B cell (primary cell): Measurements from ENCODE around the gene MAPK8IP2. TPM values are rescaled to one million over a fixed set of nuclear protein-coding genes. Genes with fewer than 3 reads are reported as not detected.

Source experiments
- ATAC-seq: fragments of 200-7000 bp; cut with Tn5 transposase; one replicate; pipeline ENCODE4 v1.10.0; 2021; ENCODE audit warnings: low read depth, mild to moderate bottlenecking, moderate number of reproducible peaks, moderate library complexity
- CTCF ChIA-PET: fragments of 350-600 bp; sonication (Branson Sonifier 250); formaldehyde crosslinking; loops from one replicate; lab custom pipeline; 2021; ENCODE audit warnings: antibody characterized with exemption, inconsistent platforms; lab: Charles Lee
- POLR2A ChIA-PET: fragments of 350-600 bp; sonication (Branson Sonifier 250); formaldehyde crosslinking; loops from one replicate; lab custom pipeline; 2021; ENCODE audit warnings: antibody characterized with exemption; lab: Charles Lee
- DNase-seq: peaks from one replicate; pipeline ENCODE4 v3.0.0; 2013
- H2AFZ ChIP-seq: 2 replicates; pipeline ENCODE4 v1.6.1; 2012; ENCODE audit warnings: mild to moderate bottlenecking, low read depth, low read length; ENCODE audit not compliant: insufficient read depth, poor library complexity, severe bottlenecking
- H3K27ac ChIP-seq, 2 donors: 1 replicate in 1 of 2; 2 replicates in 1 of 2; pipeline ENCODE4 v1.5.1; 2012 to 2013; ENCODE audit warnings: low read length in 2 of 2, mild to moderate bottlenecking in 2 of 2, moderate library complexity in 1 of 2
- H3K27me3 ChIP-seq, 4 experiments: fragments of 200-600 bp in 1 of 4; sonication (generic) in 1 of 4; replicated peaks in 1 of 4; 1 replicate in 2 of 4; 2 replicates in 2 of 4; pipeline versions ENCODE4 v1.6.1 to v1.7.0; 2013 to 2016; ENCODE audit warnings: low read length in 3 of 4, mild to moderate bottlenecking in 2 of 4, mixed read lengths in 1 of 4, moderate library complexity in 1 of 4; ENCODE audit not compliant: insufficient read depth in 4 of 4, control insufficient read depth in 3 of 4; ENCODE audit errors: control extremely low read depth in 1 of 4
- H3K36me3 ChIP-seq, 2 experiments: replicated peaks in 1 of 2; 1 replicate in 1 of 2; 2 replicates in 1 of 2; pipeline versions ENCODE4 v1.6.1 to v1.7.1; 2013; ENCODE audit warnings: low read length in 1 of 2; ENCODE audit not compliant: insufficient read depth in 2 of 2, control insufficient read depth in 1 of 2; ENCODE audit errors: control extremely low read depth in 1 of 2, extremely low read depth in 1 of 2
- H3K4me1 ChIP-seq, 2 donors: fragments of 200-600 bp in 1 of 2; sonication (generic) in 1 of 2; 1 replicate in 1 of 2; 2 replicates in 1 of 2; pipeline versions ENCODE4 v1.5.1 to v1.6.1; 2013 to 2017; ENCODE audit warnings: low read length in 2 of 2; ENCODE audit not compliant: control insufficient read depth in 2 of 2, insufficient read depth in 2 of 2
- H3K4me2 ChIP-seq: replicated peaks from 2 replicates; pipeline ENCODE3; 2012; ENCODE audit warnings: mild to moderate bottlenecking, low read depth, low read length; ENCODE audit not compliant: poor library complexity, severe bottlenecking
- H3K4me3 ChIP-seq, 5 experiments: fragments of 200-600 bp in 1 of 5; sonication (generic) in 1 of 5; 1 replicate in 3 of 5; 2 replicates in 2 of 5; pipeline versions ENCODE4 v1.5.1 to v1.7.0; 2011 to 2016; ENCODE audit warnings: low read length in 4 of 5, mild to moderate bottlenecking in 4 of 5, low read depth in 2 of 5, control low read depth in 1 of 5, moderate library complexity in 1 of 5; ENCODE audit not compliant: insufficient read depth in 1 of 5; ENCODE audit errors: control extremely low read depth in 1 of 5, extremely low read depth in 1 of 5
- H3K79me2 ChIP-seq: fragments of 200-600 bp; sonication (generic); one replicate; pipeline ENCODE4 v1.6.0; 2016; ENCODE audit warnings: low read length; ENCODE audit not compliant: control insufficient read depth, insufficient read depth
- H3K9ac ChIP-seq: fragments of 200-600 bp; sonication (generic); 2 replicates; pipeline ENCODE4 v1.6.1; 2017; ENCODE audit warnings: mild to moderate bottlenecking, low read length, moderate library complexity
- H3K9me3 ChIP-seq, 3 donors: one replicate each; pipeline versions ENCODE4 v1.6.1 to v1.7.1; 2013; ENCODE audit warnings: low read length in 2 of 3; ENCODE audit not compliant: control insufficient read depth in 2 of 3, insufficient read depth in 1 of 3; ENCODE audit errors: control extremely low read depth in 1 of 3
- H4K20me1 ChIP-seq: 2 replicates; pipeline ENCODE4 v1.6.0; 2012; ENCODE audit warnings: mild to moderate bottlenecking, low read length; ENCODE audit not compliant: insufficient read depth, control insufficient read depth, poor library complexity, severe bottlenecking
- H3K27ac Mint-ChIP-seq: one replicate; pipeline ENCODE4 v1.8.0; 2021; ENCODE audit warnings: mixed read lengths
- H3K27me3 Mint-ChIP-seq: one replicate; pipeline ENCODE4 v1.8.0; 2021; ENCODE audit warnings: mixed read lengths
- H3K4me1 Mint-ChIP-seq: one replicate; pipeline ENCODE4 v1.8.0; 2021; ENCODE audit warnings: mixed read lengths
- H3K4me3 Mint-ChIP-seq: one replicate; pipeline ENCODE4 v1.8.0; 2021; ENCODE audit warnings: mixed read lengths
- H3K9me3 Mint-ChIP-seq: one replicate; pipeline ENCODE4 v1.8.0; 2022; ENCODE audit warnings: mixed read lengths; ENCODE audit not compliant: insufficient read depth
- CTCF ChIP-seq: fragments of 200-600 bp; IDR thresholded peaks from one replicate; pipeline ENCODE4 v1.8.0; 2022; ENCODE audit warnings: antibody characterized with exemption, mild to moderate bottlenecking
- EZH2 ChIP-seq: IDR thresholded peaks from 2 replicates; pipeline ENCODE4 v1.6.1; 2012; ENCODE audit warnings: borderline replicate concordance, low read depth, mild to moderate bottlenecking, moderate library complexity, low read length; ENCODE audit not compliant: insufficient read depth, poor library complexity, severe bottlenecking
- WGBS: methylation state at CpG from one replicate; pipeline ENCODE4 v1.1.5; 2013; ENCODE audit warnings: missing lambda C conversion rate; ENCODE audit not compliant: insufficient coverage; 5-methylcytosine and 5-hydroxymethylcytosine counted together
- intact Hi-C: fragments of 100-400 bp; cut with micrococcal nuclease; formaldehyde crosslinking; loops from one replicate; pipeline ENCODE4 v1.10.0; 2022
- polyA plus RNA-seq: library from polyadenylated mRNA; depleted of rRNA; stranded (reverse); fragments of >200 nt; gene quantifications from 2 replicates; pipeline ENCODE4 v1.2.3, GENCODE V29; 2012
- total RNA-seq, 2 donors: library from RNA; stranded (reverse); fragments of 120-200 nt in 1 of 2; gene quantifications; 1 replicate in 1 of 2; 2 replicates in 1 of 2; pipeline versions ENCODE4 v1.2.3 to v1.2.4, GENCODE V29; 2013 to 2022

The MAPK8IP2 gene
- total and polyA plus RNA-seq, 2 donors (not counting 1 experiment from before 2014, with no cell fraction given) = 0.19 to 0.39 TPM

GRCh38 chr22:50577987-50578775 lies 22.4 kb upstream of the MAPK8IP2 start, which contains the start of gene CPT1B:
CPT1B (minus strand) TSS chr22:50578427; CDS start chr22:50577915, 512 bp downstream.
- intact Hi-C loops = no loop called here
- no peak for TF ChIP-seq EZH2
- TF ChIP-seq CTCF = no peak
- Histone ChIP-seq H3K9ac (no peak within 1 kb of the TSS), H3K36me3 (peaks cover 0 to 21% of the 10 kb centered on the region in 2 experiments), H3K4me1 (peaks cover 9 to 18% of the 10 kb centered on the region in 2 donors), H2AFZ (no peak within 1 kb of the TSS), H3K27ac (no peak within 1 kb of the TSS), H3K4me3 (no peak within 1 kb of the TSS), H3K79me2 (peaks cover 12% of the 10 kb centered on the region), H3K4me2 (no peak within 1 kb of the TSS), H4K20me1 (peaks cover 25% of the 10 kb centered on the region), H3K9me3 (no peaks in the 10 kb centered on the region), H3K27me3 (no peaks in the 10 kb centered on the region)
- no peak for ATAC-seq
- WGBS = 51% methylated on average over 41 of the region's 63 CpGs
- Mint-ChIP-seq H3K4me1 (peaks cover 23% of the 10 kb centered on the region), H3K4me3 (no peak within 1 kb of the TSS), H3K27me3 (no peaks in the 10 kb centered on the region), H3K9me3 (no peaks in the 10 kb centered on the region), H3K27ac (no peak within 1 kb of the TSS)
- POLR2A ChIA-PET = interaction anchor here (0.6 to 1.5 kb wide), 2 partner anchors 12 to 94 kb away, joined by 3 read pairs; no protein-coding TSS in a partner anchor
- no peak for DNase-seq
- CTCF ChIA-PET = interaction anchor here (1.0 kb wide), 2 partner anchors 53 to 70 kb away, joined by 3 read pairs; partner anchors contain the start of genes LMF2, NCAPH2 and SCO2
